Measurements from ENCODE around the gene LSM4. TPM values are rescaled to one million over a fixed set of nuclear protein-coding genes. Genes with fewer than 3 reads are reported as not detected.

Gene LSM4
- total and polyA plus RNA-seq, 2 of the 13 experiments (the other 11 are each of a cell fraction or from before 2014, with no cell fraction given), result 65.8 to 166 TPM

- intact Hi-C loops (cut with micrococcal nuclease; ENCODE audit: unreplicated experiment), result no loop called here
- no peak for FAIRE-seq
- POLR2A ChIA-PET, result interaction anchor here (1.0 to 1.7 kb wide), 2 partner anchors 11 to 30 kb away, joined by 6 read pairs; partner anchors contain the start of genes JUND and LSM4
These were observed 11.3 kb downstream of the LSM4 start for GRCh38 chr19:18311502-18312091.

GRCh38 chr19:18310966-18311365, 11.9 kb downstream of the LSM4 start:
- intact Hi-C loops (cut with micrococcal nuclease; ENCODE audit: unreplicated experiment) (no loop called here), in situ Hi-C loops (cut with HindIII; ENCODE audit: extremely low pct_ligation_motif_present, low pct_unique_long_range_greater_than_20kb) (no loop called here)
- Histone ChIP-seq H3K27me3 (ENCODE audit: control insufficient read depth in 1 of 2, insufficient read depth in 2 of 2, low read length in 2 of 2) (no peaks in the 10 kb centered on the region), H3K27ac (ENCODE audit: extremely low read length, insufficient read depth, low read length) (peak overlapping the region; percentile 30), H3K4me2 (ENCODE audit: low read depth, low read length) (no peak overlapping the region), H3K79me2 (ENCODE audit: insufficient read depth, low read length) (no peaks in the 10 kb centered on the region), H3K9ac (ENCODE audit: insufficient read depth, low read depth, low read length) (no peak overlapping the region), H3K4me1 (ENCODE audit: insufficient read depth, low read length) (peaks cover 78% of the 10 kb centered on the region), H3K36me3 (replicated peaks in 1 of 2; ENCODE audit: control insufficient read depth in 1 of 2, insufficient read depth in 2 of 2, low read length in 2 of 2) (peaks cover 6 to 29% of the 10 kb centered on the region in 2 experiments; a peak in 4 of 5 replicates), H4K20me1 (ENCODE audit: insufficient read depth, low read length) (no peaks in the 10 kb centered on the region), H3K4me3 (replicated peaks in 1 of 3; ENCODE audit: insufficient read depth in 1 of 3, low read depth in 2 of 3, low read length in 3 of 3) (no peak overlapping the region), H2AFZ (ENCODE audit: low read length) (no peak overlapping the region), H3K9me3 (ENCODE audit: low read length) (no peaks in the 10 kb centered on the region)
- ChIA-PET POLR2A (no interaction called here), CTCF (ENCODE audit: low intra/inter-chr PET ratio, low total read pairs) (no interaction called here)
- no TSS peak for BruUV-seq (replicated peaks)
- no peak for FAIRE-seq
- 95% methylated on average over 7 of the region's 13 CpGs for WGBS (ENCODE audit: low lambda C conversion rate)
- no peak for ATAC-seq
- TF ChIP-seq MXD1 (CRISPR knock-in tag; IDR thresholded peaks at IDR 0.05) (0 out of 2 replicates have a peak, but pooled peaks have one; percentile 36), POLR2AphosphoS2 (IDR thresholded peaks at IDR 0.05; ENCODE audit: low read depth, low read length) (no peak), RBFOX2 (IDR thresholded peaks at IDR 0.05; ENCODE audit: low read depth, low read length) (0 out of 2 replicates have a peak, but pooled peaks have one; percentile 36)
- no peak for DNase-seq (ENCODE audit: low spot score)

More at GRCh38 chr19:18311502-18312091, 11.3 kb downstream of the LSM4 start:
- Histone ChIP-seq H3K27ac (ENCODE audit: extremely low read length, insufficient read depth, low read length) (peak overlapping the region; percentile 32), H3K9ac (ENCODE audit: insufficient read depth, low read depth, low read length) (no peak overlapping the region), H2AFZ (ENCODE audit: low read length) (no peak overlapping the region), H3K36me3 (replicated peaks in 1 of 2; ENCODE audit: control insufficient read depth in 1 of 2, insufficient read depth in 2 of 2, low read length in 2 of 2) (peaks cover 6 to 29% of the 10 kb centered on the region in 2 experiments; a peak in 4 of 5 replicates), H3K4me1 (ENCODE audit: insufficient read depth, low read length) (peaks cover 84% of the 10 kb centered on the region), H3K9me3 (ENCODE audit: low read length) (no peaks in the 10 kb centered on the region), H4K20me1 (ENCODE audit: insufficient read depth, low read length) (no peaks in the 10 kb centered on the region), H3K79me2 (ENCODE audit: insufficient read depth, low read length) (peaks cover 1% of the 10 kb centered on the region), H3K4me3 (replicated peaks in 1 of 3; ENCODE audit: insufficient read depth in 1 of 3, low read depth in 2 of 3, low read length in 3 of 3) (no peak overlapping the region), H3K4me2 (ENCODE audit: low read depth, low read length) (no peak overlapping the region), H3K27me3 (ENCODE audit: control insufficient read depth in 1 of 2, insufficient read depth in 2 of 2, low read length in 2 of 2) (no peaks in the 10 kb centered on the region)
- CTCF ChIA-PET (ENCODE audit: low intra/inter-chr PET ratio, low total read pairs), result no interaction called here
- WGBS (ENCODE audit: low lambda C conversion rate), result 96% methylated on average over 13 of the region's 22 CpGs
- in situ Hi-C loops (cut with HindIII; ENCODE audit: extremely low pct_ligation_motif_present, low pct_unique_long_range_greater_than_20kb), result no loop called here
- no peak for ATAC-seq
- BruUV-seq (replicated peaks), result no TSS peak
- DNase-seq (ENCODE audit: low spot score), result no peak
- TF ChIP-seq YY1 (IDR thresholded peaks at IDR 0.05; ENCODE audit: insufficient read depth, insufficient replicate concordance, low read depth, low read length), result no peak
- peak; percentile 74 for TF ChIP-seq AGO2 (optimal IDR thresholded peaks at IDR 0.05; ENCODE audit: low read depth, low read length)
- TF ChIP-seq RBFOX2 (IDR thresholded peaks at IDR 0.05; ENCODE audit: low read depth, low read length), result 0 out of 2 replicates have a peak, but pooled peaks have one; percentile 23
